NCI-H526 (cell line): Measurements from ENCODE around the gene TNS3.

ENCODE experiments used
- DNase-seq, 2 experiments: peaks; one replicate each; lab custom pipeline; 2025; lab: John Stamatoyannopoulos, UW

The TNS3 gene

DNA sequence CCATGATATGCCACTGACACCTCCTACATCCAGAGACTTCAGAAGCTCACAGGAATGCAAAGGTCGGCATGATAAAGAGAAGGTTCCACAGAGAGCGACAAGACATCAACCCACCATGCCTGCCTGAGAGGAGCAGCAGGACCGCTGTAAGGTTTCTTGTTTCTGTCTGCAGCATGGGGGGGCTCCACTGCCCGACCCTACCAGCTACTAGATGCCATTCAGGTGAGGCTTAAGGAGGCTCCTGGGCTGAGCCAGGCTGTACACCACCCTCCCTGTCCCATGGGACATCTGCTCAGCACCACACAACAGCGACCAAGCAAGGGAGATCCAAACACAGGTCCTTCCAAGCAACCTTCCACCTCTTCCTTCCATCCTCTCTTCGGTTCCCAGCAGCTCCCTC lies 234.6 kb downstream of the TNS3 start:
- peak in 1 of 2 experiments; percentile 3 for DNase-seq

DNA sequence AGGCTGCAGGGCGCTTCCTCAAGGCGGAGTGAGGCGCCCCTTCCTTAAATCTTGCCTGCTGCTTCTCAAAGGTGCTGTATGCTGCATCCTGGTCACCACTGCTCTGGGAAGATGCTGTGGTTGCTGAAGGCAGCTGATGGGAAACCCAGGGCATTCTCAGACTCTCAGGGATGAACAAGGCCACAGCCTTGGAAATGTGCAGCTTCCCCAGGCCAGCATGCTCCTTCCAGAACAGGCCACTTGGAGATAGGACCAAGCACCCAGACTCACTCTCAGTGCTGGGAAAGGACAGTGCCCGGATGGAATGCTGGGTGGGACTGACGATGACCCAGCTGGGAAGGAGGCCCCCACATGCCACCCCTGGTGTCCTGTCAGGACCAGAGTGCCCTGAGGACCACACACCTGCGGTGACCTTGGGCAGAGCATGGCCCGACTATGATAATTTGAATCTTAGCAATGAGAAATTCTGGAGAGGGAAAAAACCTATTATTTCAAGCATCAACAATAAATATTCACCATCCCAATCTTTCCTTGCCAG lies 235.5 kb downstream of the TNS3 start:
- no peak for DNase-seq

DNA sequence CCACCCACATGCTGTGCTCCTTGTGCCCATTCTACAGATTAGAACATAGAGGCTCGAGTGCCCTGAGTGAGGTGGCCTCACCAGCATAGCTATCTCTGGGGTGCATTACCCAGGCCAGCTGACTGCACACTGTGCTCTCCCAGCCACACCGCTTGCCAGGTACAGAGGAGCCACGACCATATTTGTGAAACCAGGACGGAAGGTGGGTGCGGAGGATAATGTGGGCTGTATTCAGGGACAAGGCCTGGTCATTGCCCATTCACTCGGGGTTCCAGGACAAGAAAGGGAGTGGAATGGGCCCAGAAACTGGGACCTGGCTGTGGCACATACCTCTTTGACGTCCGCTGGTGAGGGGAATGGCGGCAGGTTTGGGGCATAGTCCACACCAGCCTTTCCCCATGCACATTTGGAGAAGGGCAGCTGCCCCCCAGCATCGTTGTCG lies 236.0 kb downstream of the TNS3 start:
- no peak for DNase-seq

DNA sequence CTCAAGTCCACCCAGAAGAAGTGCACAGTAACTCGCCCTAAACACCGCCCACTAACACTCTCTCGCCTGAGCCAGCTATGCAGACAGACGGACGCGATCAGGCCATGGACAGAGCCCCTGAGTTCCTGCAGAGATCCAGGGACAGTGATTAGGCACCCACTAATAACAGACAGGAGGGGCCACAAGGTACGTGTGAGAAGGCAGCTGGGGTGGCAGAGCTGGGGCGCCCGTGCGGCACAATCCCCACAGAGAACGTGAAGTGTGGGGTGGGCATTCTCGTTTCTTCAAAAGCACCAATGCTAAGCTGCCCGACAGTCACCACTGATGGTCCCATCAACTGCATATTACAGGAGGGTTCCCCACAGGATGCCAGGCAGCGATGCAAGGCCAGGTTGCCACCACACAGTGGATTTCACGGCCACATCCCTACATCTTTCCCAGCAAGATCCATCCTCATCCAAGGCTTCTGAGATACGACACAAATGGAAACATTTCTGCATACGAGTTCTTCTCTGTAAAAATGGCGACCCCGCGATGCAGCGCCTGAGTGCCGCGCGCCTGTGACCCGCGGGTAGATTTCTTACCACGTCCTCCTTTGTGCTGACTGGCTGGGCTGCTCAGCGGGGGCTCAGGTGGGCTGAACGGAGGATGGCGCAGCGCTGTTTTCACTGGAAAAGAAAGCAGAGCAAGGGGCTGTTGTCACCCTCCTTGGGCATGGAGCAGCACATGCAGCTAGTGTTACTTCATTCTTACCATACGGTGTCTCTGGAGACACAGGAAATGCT lies 237.5 kb downstream of the TNS3 start:
- no peak for DNase-seq

DNA sequence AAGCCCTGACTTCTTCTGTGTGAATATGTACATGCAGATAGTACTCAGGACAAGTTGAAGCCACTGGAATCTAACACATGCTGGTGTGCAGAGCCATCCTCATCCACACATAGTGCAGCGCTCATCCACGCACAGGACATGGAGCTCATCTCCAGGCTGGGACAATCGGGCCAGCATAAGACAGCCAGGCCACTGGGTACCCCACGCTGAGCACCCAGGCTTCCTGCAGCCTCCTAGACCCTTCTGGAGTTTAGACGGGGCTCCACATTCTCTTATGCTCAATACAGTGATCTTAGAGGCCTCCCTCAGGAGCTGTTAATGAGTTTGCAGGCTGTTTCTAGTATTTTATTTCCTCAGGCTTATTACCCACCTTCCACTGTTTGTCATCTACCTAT lies 238.9 kb downstream of the TNS3 start:
- no peak for DNase-seq

DNA sequence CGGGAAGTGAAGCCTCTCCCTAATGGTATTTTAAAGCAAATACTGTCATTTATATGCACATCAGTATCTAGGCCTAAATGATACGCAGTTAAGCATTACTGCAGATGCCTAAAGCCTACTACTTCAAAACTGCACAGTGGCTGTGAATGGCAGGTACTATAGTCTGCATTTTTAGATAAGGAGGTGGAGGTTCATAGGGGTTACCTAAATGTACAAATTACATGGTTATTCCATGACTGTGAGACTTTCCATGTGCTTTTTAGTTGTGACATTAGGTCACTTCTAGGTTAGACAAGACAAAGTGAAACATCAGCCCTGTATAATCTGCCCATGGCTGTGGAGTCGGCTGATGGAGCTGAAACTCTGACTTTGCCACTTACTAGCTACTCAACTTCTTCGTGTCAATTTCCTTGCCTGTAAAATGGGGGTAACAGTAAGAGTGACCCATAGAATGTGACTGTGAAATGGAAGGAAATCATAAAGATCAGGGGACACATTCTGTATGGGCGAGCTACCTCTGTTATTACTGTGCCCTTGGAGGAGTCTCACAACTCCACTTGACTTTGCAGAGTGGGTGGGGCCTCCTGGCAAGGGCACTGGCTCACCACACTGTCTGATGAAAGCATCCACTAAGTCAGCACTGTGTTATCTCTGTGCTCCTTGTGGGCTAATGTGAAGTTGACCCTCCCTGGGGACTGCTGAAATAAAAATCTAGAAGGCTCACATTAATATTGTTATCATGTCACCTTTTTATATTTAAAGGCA lies 239.4 kb downstream of the TNS3 start:
- DNase-seq: no peak

DNA sequence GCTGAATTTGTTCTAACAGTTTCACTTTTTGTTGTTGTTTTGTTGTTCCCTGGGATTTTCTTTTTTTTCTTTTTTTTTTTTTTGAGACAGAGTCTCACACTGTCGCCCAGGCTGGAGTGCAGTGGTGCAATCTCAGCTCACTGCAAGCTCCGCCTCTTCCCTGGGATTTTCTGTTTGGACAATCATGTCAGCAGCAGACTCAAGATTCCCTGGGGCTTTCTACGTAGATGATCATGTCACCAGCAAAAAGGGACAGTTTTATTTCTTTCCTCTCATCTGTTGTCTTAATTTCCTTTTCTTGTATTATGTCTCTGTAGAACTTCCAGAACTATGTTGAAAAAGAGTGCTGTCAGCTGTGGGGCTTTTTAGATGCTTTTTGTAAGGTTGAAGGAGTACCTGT lies 241.4 kb downstream of the TNS3 start:
- DNase-seq: no peak

DNA sequence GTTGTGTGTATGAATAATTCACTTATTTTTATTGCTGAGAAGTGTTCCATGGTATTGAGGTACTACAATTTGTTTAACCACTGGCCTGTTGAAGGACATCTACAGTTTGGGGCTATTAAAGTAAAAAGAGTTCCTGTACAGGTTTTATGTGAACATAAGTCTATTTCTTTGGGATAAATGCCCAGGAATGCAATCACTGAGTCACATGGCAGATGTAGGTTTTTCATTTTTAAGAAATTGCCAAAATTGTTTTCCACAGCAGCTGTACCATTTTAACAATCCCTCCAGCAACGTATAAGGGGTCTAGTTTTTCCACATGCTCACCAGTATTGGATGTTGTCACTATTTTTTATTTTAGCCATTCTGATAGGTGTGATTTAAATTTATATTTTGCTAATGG lies 243.9 kb downstream of the TNS3 start:
- no peak for DNase-seq

DNA sequence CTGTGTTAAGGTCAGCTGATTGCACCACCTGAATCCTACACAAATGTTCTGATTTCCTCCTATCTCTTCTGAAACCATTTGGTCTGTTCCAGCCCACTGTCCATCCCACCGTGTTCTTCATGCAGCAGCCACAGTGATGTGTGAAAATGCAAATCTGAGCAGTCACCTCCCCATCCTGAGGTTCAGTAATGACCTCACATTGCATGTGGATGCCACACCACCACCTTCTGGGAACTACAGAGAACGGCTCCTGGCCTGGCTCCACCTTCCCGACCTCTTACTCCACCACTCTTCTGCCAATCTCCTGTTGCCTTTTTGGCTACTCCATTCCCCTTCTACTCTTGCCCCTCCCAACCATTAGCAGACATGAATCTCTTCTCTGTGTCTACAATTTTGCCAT lies 244.4 kb downstream of the TNS3 start:
- peak; percentile 21 to 54 for DNase-seq

DNA sequence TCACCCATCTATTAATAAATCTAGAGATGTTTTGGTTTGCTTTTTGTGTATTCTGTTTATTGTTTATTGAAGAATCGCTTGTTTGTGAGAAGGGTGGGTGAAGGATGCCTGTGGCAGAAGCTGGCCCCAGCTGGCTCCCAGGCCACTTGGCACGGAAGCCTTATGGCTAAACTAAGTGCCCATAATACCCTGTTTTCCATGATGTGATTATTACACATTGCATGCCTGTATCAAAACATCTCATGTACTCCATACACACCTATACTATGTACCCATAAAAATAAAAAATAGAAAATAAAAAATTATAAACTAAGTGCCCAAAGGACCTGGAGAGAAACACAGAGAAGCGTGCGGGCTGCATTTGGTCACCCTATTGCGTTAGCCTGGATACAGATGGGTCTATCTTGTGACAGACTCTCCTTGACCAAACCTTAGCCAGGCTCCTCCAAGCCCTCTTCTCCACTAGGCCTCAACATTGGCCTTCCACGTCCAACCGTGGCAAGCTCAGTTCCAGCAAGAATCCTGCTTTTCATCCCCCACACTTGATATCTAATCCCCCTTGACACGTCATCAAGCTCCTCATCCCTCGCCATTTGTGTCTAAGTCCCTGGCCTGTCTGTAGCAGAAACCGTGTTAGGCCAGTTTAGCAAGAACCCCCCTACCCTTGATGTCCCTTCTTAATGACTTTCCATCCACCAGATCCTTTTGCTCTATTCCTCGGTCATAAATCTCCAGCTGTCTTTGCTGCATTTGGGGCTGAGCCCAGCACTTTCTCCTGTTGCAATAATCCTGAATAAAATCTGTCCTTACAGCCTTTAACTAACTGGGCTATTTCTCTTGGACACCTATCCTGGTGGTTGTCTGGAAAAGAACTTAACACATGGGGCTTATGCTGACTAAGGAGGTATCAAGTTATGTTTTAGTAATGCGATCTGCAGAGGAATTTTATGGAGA lies 245.2 kb downstream of the TNS3 start:
- DNase-seq: no peak

DNA sequence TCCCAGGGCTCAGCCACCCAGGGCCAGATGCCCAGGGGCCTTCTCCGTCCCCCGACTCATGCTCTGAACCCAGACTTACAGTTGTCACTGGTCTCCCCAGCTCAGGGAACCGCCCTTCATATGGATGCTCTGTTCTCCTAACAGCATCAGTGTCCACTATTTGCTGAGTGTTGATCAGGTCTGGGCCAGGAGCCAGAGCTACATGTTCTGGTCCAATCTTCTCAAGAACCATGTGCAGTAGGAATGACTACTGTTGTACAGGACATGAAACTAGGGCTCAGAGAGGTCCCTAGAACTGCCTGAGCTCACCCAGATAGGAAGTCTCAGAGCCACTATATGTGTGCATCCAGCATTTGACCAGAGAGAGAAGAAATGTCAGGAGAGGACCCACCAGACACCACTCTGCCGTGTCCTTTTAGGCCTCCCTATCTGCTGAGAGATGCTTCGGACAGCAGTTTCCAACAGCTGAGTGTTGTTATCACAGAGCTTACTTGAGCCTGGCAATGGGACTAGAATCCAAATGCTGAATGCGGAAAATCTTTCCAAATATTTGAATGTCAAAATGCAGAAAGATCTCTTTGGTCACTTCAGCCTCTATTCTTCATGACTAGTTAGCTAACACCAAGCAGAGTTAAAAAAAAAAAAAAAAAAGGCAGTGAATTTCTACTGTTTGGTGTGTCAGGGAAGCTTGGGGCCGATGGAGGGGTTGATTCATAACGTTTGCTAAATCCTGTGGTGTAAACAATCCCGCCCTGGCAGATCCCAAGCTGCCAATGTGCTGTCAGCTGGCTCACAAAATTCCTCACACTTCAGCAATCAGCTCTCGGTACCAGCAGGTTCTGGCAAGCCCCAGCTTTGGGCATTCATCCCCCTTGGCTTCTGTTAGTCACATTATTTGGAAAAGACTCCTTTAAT lies 246.1 kb downstream of the TNS3 start:
- no peak for DNase-seq

DNA sequence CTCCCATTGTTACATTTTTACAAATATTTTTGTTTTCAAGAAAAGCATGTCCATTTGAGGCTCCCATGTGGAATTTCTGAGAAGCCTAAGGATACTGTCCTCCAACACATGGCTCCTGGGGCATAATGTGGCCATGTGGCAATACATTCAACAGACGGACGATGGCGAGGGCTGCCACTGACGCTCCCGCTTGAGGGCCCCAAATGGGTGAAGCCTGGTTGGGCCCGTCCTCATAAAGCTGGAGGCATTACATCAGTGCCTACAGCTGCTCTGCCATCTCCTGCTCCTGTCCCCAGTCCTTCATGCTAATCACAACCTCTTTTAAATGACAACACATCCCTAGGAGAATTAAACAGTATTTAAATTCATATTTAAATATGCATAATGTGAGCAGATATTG lies 246.8 kb downstream of the TNS3 start:
- DNase-seq: no peak

DNA sequence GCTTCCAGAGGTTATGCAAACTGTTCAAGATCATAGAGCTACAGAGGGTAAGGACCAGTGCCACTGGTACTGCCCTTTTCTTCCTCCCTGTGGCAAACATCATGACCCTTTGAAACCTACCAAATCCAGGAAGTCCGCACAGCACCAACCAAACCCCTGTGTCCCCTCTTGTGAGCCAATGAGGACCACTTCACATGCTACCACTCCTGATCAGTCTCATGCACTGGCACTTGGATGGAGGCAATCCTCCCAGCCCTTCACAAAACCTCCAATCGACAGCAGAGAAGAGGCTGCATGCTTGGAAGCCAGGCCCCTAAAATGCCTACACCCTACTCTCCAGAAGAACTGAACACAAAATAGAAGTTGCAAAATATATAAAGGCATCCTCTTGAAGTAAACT lies 248.0 kb downstream of the TNS3 start:
- DNase-seq: no peak

DNA sequence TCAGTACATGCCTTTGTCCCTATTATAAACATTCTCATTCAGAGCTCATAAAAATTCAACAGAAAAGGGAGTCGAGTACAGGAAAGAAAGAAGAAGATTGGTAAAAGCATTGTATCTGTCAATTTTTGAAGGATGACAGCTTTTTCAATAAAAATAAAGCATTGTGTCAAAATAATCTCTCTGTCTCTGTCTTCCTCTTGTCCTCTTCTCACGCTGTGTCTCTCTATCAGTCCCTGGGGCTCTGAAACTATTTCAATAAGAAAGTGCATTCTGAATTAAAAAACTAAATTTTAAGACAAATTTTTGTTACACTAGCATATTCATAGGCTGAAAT lies 248.4 kb downstream of the TNS3 start:
- no peak for DNase-seq

DNA sequence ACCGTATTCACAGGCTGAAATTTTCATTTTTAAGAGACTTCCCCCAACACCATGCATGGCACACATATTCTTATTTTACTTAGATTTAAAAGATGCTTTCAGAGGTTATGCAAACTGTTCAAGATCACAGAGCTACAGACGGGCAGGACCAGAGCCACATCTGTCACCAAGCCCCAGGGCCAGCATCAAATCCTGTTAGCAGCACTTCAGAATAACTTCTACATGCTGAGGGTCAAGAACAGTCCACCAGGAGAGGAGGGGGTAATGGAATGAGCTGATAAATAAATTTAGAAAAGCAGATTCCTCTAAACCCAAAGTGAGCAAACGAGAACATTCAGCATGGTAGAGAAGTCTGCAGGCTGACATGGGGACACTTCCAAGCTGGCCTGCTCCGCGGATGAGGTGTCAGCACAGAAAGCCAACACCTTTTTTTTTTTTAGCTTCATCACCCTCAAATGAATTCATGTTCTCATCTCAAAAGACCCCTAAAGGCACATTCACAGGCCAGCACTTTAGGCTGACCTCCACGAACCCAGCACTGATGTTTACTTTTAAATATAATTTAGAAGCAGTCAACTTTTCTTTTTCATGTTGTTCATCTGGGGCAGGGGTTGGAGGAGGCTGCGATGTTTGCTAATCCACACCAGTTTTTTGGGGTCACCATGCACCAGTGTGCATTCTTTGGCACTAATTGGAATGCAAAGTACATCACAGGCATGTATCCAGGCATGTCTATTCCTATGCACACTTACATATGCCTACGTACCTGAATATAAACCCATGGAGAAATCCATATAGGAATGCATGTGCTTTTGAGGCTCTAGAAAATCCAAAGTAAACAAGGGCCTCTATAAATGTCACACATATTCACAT lies 249.0 kb downstream of the TNS3 start:
- DNase-seq: no peak

DNA sequence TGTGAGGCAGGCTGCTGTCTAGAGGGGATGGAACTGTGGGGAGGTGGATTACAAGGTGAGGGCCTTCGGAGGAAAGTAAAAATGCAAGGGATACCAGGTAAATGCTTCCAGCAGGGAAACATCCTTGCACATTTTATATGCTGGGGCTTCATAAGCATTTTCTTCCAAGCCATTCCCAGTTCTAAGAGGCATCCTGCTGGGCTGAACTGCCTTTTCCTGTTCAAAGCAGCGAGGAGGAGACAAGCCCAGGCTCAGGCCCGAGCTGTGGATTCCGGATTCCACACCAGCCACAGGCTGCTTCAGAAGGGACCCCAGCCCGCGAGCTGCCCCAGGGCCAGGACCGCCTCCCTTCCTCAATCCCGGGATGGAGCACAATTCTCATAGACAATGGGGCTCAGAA lies 249.7 kb downstream of the TNS3 start:
- DNase-seq: no peak

DNA sequence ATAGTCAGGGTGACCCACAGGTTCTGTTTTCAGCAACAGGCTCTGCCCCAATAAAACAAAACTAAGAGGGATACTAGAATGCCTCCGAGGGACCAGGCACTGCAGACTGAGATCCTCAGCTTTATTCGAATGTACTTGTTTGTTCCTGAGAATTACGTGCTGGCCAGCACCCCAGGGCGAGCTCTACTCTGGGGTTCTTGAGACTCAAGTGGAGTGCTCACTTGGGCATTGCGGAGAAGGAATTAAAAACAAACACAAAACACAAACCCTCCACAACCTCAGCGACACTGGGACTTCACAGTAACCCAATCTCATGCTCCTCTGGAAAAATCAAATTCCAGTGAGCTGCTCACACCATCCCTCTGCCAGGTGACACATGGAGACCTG lies 250.7 kb downstream of the TNS3 start:
- no peak for DNase-seq

DNA sequence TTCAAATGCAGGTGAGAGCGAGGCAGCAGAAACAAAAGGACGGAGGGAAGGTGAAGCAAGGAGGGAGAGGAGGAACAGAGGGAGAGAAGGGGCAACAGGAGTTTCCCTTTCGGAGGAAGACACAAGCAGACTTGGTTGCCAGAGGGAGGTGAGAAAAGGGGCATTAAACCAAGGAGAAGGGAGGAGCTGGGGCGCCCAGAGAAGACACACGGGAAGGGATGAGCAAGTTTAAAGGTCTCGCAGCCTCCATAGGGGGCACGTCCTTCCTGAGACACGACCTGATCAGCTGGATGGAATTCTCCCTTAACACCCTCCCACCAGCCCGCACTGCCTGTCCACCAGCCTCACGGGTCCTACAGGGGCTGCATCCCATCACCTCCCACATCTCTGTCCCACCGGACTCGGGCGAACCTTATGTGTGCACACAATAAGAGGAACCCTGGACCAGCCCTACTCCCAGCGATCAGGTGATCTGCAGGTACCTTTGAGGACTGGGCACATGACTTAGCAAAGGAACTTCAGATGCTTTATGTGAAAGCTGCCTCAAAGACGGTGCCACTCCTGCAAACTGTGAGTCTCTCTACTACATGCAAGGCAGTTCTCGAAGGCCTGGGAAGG lies 251.2 kb downstream of the TNS3 start:
- no peak for DNase-seq

DNA sequence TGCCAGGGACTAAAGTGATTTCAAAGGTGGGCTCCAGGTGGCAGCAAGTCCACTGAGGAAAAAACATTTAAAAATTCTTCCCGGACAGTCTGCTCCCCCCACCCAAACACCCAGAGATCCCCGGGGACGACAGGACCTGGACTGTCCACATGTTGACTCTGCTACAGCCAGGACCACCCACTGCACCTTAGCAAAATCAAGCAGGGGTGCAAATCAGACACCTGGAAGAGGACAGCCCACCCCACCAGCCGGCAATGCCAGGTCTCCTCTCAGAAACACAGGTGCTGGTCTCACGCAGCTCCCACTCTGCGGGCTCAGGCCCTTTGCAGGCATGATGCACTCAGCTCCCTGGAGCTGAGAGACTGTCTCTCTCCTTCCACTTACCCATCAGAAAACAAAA lies 251.9 kb downstream of the TNS3 start:
- DNase-seq: no peak
